IMR-90 (cell line): ENCODE measurements around the gene ZNF684. TPM values are rescaled to one million over a fixed set of nuclear protein-coding genes. Genes with fewer than 3 reads are reported as not detected.

ENCODE experiments used
- ATAC-seq: fragments of 200-7000 bp; cut with Tn5 transposase; 2 replicates; pipeline ENCODE4 v1.9.1; 2020; ENCODE audit warnings: low read depth, mild to moderate bottlenecking, moderate library complexity
- BruUV-seq: library from RNA; stranded (reverse); fragments of 400-500 nt; replicated peaks from 2 replicates; lab custom pipeline; 2021; lab: Mats Ljungman, UMichigan
- CTCF ChIA-PET: fragments of 300-600 bp; formaldehyde crosslinking; extraction: SDS; loops from one replicate; lab custom pipeline; 2021; ENCODE audit warnings: antibody characterized with exemption; lab: Yijun Ruan, JAX
- POLR2A ChIA-PET: fragments of 300-600 bp; sonication (Branson Sonifier 250); formaldehyde crosslinking; loops from one replicate; lab custom pipeline; 2022; ENCODE audit warnings: antibody characterized with exemption; ENCODE audit not compliant: unreplicated experiment; lab: Charles Lee
- DNase-seq: peaks from one replicate; pipeline ENCODE4 v3.0.0; 2013
- H2AFZ ChIP-seq: replicated peaks from 2 replicates; pipeline ENCODE3; 2013; ENCODE audit warnings: low read length, mild to moderate bottlenecking; ENCODE audit not compliant: poor library complexity
- H2AK5ac ChIP-seq: 2 replicates; pipeline ENCODE4 v1.6.1; 2013; ENCODE audit warnings: low read depth, low read length, inconsistent platforms
- H2AK9ac ChIP-seq: replicated peaks from 2 replicates; pipeline ENCODE3; 2013; ENCODE audit warnings: mild to moderate bottlenecking, low read depth, low read length, moderate library complexity; ENCODE audit not compliant: poor library complexity
- H2BK120ac ChIP-seq: 2 replicates; pipeline ENCODE4 v1.6.1; 2013; ENCODE audit warnings: low read depth, low read length, inconsistent platforms
- H2BK15ac ChIP-seq: 3 replicates; pipeline ENCODE4 v1.6.1; 2013; ENCODE audit warnings: low read depth, low read length, inconsistent platforms
- H2BK20ac ChIP-seq: 2 replicates; pipeline ENCODE4 v1.6.1; 2013; ENCODE audit warnings: low read depth, mild to moderate bottlenecking, inconsistent platforms, low read length, moderate library complexity
- H2BK5ac ChIP-seq: 2 replicates; pipeline ENCODE4 v1.6.1; 2013; ENCODE audit warnings: mild to moderate bottlenecking, low read depth, low read length, inconsistent platforms; ENCODE audit not compliant: poor library complexity, severe bottlenecking
- H3K14ac ChIP-seq: replicated peaks from 2 replicates; pipeline ENCODE4 v1.6.1; 2013; ENCODE audit warnings: low read depth, low read length, inconsistent platforms
- H3K18ac ChIP-seq: 2 replicates; pipeline ENCODE4 v1.6.1; 2013; ENCODE audit warnings: low read depth, low read length, control low read depth
- H3K23ac ChIP-seq: 2 replicates; pipeline ENCODE4 v1.6.1; 2013; ENCODE audit warnings: low read depth, low read length, inconsistent platforms
- H3K27ac ChIP-seq: 2 replicates; pipeline ENCODE4 v1.5.1; 2013; ENCODE audit warnings: mild to moderate bottlenecking, control low read depth, low read length; ENCODE audit not compliant: insufficient read depth
- H3K27me3 ChIP-seq: 2 replicates; pipeline ENCODE4 v1.6.1; 2013; ENCODE audit warnings: low read length; ENCODE audit not compliant: control insufficient read depth, insufficient read depth
- H3K36me3 ChIP-seq: 2 replicates; pipeline ENCODE4 v1.6.1; 2013; ENCODE audit warnings: low read length, mixed read lengths; ENCODE audit not compliant: control insufficient read depth, insufficient read depth
- H3K4ac ChIP-seq: 2 replicates; pipeline ENCODE4 v1.6.1; 2013; ENCODE audit warnings: low read depth, low read length, inconsistent platforms
- H3K4me1 ChIP-seq: 2 replicates; pipeline ENCODE4 v1.6.1; 2013; ENCODE audit warnings: low read length, mixed read lengths; ENCODE audit not compliant: control insufficient read depth, insufficient read depth
- H3K4me2 ChIP-seq: 2 replicates; pipeline ENCODE4 v1.6.1; 2013; ENCODE audit warnings: low read depth, mild to moderate bottlenecking, control low read depth, low read length, moderate library complexity
- H3K4me3 ChIP-seq: 2 replicates; pipeline ENCODE4 v1.5.1; 2013; ENCODE audit warnings: low read depth, mild to moderate bottlenecking, control low read depth, low read length, moderate library complexity; ENCODE audit not compliant: insufficient read depth
- H3K56ac ChIP-seq: 2 replicates; pipeline ENCODE4 v1.6.1; 2013; ENCODE audit warnings: low read length, inconsistent platforms; ENCODE audit not compliant: insufficient read depth; ENCODE audit errors: extremely low read depth
- H3K79me1 ChIP-seq, 2 experiments: 2 replicates each; pipeline ENCODE4 v1.6.1; 2013; ENCODE audit warnings: low read length in 2 of 2, inconsistent platforms in 1 of 2, low read depth in 1 of 2
- H3K9ac ChIP-seq: 2 replicates; pipeline ENCODE4 v1.6.1; 2013; ENCODE audit warnings: low read depth, low read length, control low read depth
- H3K9me1 ChIP-seq: 2 replicates; pipeline ENCODE4 v1.6.1; 2013; ENCODE audit warnings: low read length, inconsistent platforms; ENCODE audit not compliant: insufficient read depth
- H3K9me3 ChIP-seq: 2 replicates; pipeline ENCODE4 v1.6.1; 2013; ENCODE audit warnings: low read length; ENCODE audit not compliant: control insufficient read depth, insufficient read depth
- H4K20me1 ChIP-seq: 2 replicates; pipeline ENCODE4 v1.6.1; 2013; ENCODE audit warnings: low read length, inconsistent platforms; ENCODE audit not compliant: insufficient read depth
- H4K5ac ChIP-seq: 2 replicates; pipeline ENCODE4 v1.6.1; 2013; ENCODE audit warnings: mild to moderate bottlenecking, low read depth, low read length, control low read depth
- H4K8ac ChIP-seq, 2 experiments: 2 replicates each; pipeline ENCODE4 v1.6.1; 2013; ENCODE audit warnings: low read depth in 2 of 2, low read length in 2 of 2, control low read depth in 1 of 2, inconsistent platforms in 1 of 2
- H4K91ac ChIP-seq: 2 replicates; pipeline ENCODE4 v1.6.1; 2013; ENCODE audit warnings: low read depth, low read length, inconsistent platforms; ENCODE audit not compliant: insufficient read depth
- POLR2A ChIP-seq: IDR thresholded peaks from 2 replicates; pipeline ENCODE4 v1.6.1; 2012; ENCODE audit warnings: mild to moderate bottlenecking, low read depth, low read length
- RCOR1 ChIP-seq: IDR thresholded peaks from 2 replicates; pipeline ENCODE4 v1.6.1; 2012; ENCODE audit warnings: mild to moderate bottlenecking, low read length, improper control_type of control experiment; ENCODE audit not compliant: insufficient replicate concordance
- WGBS, 2 experiments: methylation state at CpG; one replicate each; pipeline versions ENCODE4 v1.1.5 to v1.1.7; 2013; ENCODE audit warnings: missing lambda C conversion rate in 2 of 2; ENCODE audit not compliant: insufficient read length in 1 of 2; ENCODE audit errors: extremely low coverage in 2 of 2; 5-methylcytosine and 5-hydroxymethylcytosine counted together
- dilution Hi-C: fragments of 300-500 bp; cut with HindIII; formaldehyde crosslinking; loops from one replicate; pipeline ENCODE4 v1.14.3; 2018; ENCODE audit warnings: low sequenced_read_pairs; ENCODE audit not compliant: unreplicated experiment
- in situ Hi-C: fragments of 300-500 bp; cut with MboI; formaldehyde crosslinking; loops from 3 replicates; pipeline ENCODE4 v1.14.3; 2019; ENCODE audit warnings: low sequenced_read_pairs, inconsistent platforms, mixed read lengths
- intact Hi-C: fragments of 100-400 bp; cut with micrococcal nuclease; formaldehyde crosslinking; loops from 2 replicates; pipeline ENCODE4 v1.10.0; 2022
- polyA plus RNA-seq, 3 experiments: library from polyadenylated mRNA; depleted of rRNA; stranded (reverse); fragments of >200 nt; gene quantifications; 2 replicates each; pipeline ENCODE4 v1.2.3, GENCODE V29; 2012; ENCODE audit warnings: low replicate concordance in 1 of 3
- total RNA-seq: library from RNA; depleted of rRNA; stranded (reverse); fragments of >200 nt; gene quantifications from 2 replicates; pipeline ENCODE4 v1.2.3, GENCODE V29; 2012

ZNF684 gene
- total and polyA plus RNA-seq, 2 of the 4 experiments (the other 2 are of a cell fraction), result 1.4 to 4.1 TPM

DNA sequence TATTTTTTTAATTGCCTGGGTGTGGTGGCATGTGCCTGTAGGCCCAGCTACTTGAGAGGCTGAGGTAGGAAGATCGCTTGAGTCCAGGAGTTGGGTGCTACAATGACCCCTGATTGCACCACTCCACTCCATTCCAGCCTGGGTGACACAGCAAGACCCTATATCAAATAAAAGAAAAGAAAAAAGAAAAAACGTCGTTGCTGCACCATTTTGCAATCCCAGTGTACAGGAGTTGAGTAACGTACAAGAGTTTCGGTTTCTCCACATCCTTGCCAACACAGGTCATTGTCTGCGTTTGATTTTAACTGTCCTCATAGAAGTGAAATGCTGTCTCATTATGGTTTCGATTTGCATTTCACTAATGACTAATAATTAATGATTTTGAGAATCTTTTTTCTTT lies 7.9 kb downstream of the ZNF684 start:
- TF ChIP-seq POLR2A (no peak), RCOR1 (no peak)
- no peak overlapping the region for H2AK5ac ChIP-seq
- no peak overlapping the region for H3K27ac ChIP-seq
- H4K8ac ChIP-seq, result no peak overlapping the region
- no peaks in the 10 kb centered on the region; a peak in 1 of 4 replicates for H3K79me1 ChIP-seq
- no CpG with 5 or more reads among the region's 7 CpGs for WGBS, 2 experiments
- dilution Hi-C loops (no loop called here), in situ Hi-C loops (no loop called here), intact Hi-C loops (loop anchor here (10.0 kb wide), 1 partner anchor 125 kb away; the partner anchor contains the start of gene RIMS3)
- no peak overlapping the region for H2BK5ac ChIP-seq
- ChIA-PET POLR2A (no interaction called here), CTCF (no interaction called here)
- no peaks in the 10 kb centered on the region for H3K4me1 ChIP-seq
- no peaks in the 10 kb centered on the region for H3K9me3 ChIP-seq
- H3K9ac ChIP-seq, result no peak overlapping the region
- H2BK15ac ChIP-seq, result no peak overlapping the region
- H3K14ac ChIP-seq, result no peak overlapping the region
- H2BK120ac ChIP-seq, result no peak overlapping the region
- no TSS peak for BruUV-seq
- no peak overlapping the region for H3K4me2 ChIP-seq
- H3K36me3 ChIP-seq, result peaks cover 3% of the 10 kb centered on the region; the same call in 1 of the 2 replicates
- no peak overlapping the region for H2AK9ac ChIP-seq
- no peaks in the 10 kb centered on the region for H4K20me1 ChIP-seq
- H3K18ac ChIP-seq, result no peak overlapping the region
- H3K9me1 ChIP-seq, result no peaks in the 10 kb centered on the region; the same call in 1 of the 2 replicates
- no peak for ATAC-seq
- DNase-seq, result no peak
- H3K4ac ChIP-seq, result no peak overlapping the region
- no peak overlapping the region for H2BK20ac ChIP-seq
- no peaks in the 10 kb centered on the region for H3K27me3 ChIP-seq
- no peak overlapping the region for H4K91ac ChIP-seq
- no peak overlapping the region for H2AFZ ChIP-seq
- H3K4me3 ChIP-seq, result no peak overlapping the region
- H3K23ac ChIP-seq, result no peak overlapping the region
- no peak overlapping the region for H4K5ac ChIP-seq
- H3K56ac ChIP-seq, result no peak overlapping the region
